CD4-positive, alpha-beta T cell treated with Interleukin-17A for 1 hour (primary cell): ENCODE data around the gene MAPK11.
"Not testable (repeated sequence)": the region's sequence is repeated elsewhere in the genome, so short reads cannot be mapped to it uniquely, and the experiment has no call there.

Experiments
- DNase-seq: peaks from one replicate; pipeline ENCODE4 v3.0.0-alpha.2; 2020

Gene MAPK11

GRCh38 chr22:50275181-50276055 is 5.2 kb upstream of the MAPK11 start:
- no peak for DNase-seq

GRCh38 chr22:50274771-50275170 is 4.6 kb upstream of the MAPK11 start:
- DNase-seq, result no peak

- DNase-seq, result peak; percentile 59
Measured at GRCh38 chr22:50274311-50274710, 4.1 kb upstream of the MAPK11 start.

GRCh38 chr22:50273781-50274180 is 3.6 kb upstream of the MAPK11 start:
- not testable (repeated sequence) for DNase-seq

- DNase-seq, result not testable (repeated sequence)
Measured at GRCh38 chr22:50273352-50273751, 3.2 kb upstream of the MAPK11 start.

GRCh38 chr22:50272044-50272802 is 2.0 kb upstream of the MAPK11 start:
- no peak for DNase-seq

GRCh38 chr22:50271519-50271970 is 1.4 kb upstream of the MAPK11 start:
- DNase-seq, result peak; percentile 70

GRCh38 chr22:50270666-50271394 is 650 bp upstream of the MAPK11 start:
- peak; percentile 72 for DNase-seq

GRCh38 chr22:50269573-50269969 is 609 bp downstream of the MAPK11 start:
- DNase-seq, result no peak

GRCh38 chr22:50268655-50269113 is 1.5 kb downstream of the MAPK11 start:
- DNase-seq, result no peak

- DNase-seq, result peak; percentile 68
Measured at GRCh38 chr22:50267591-50268390, 2.4 kb downstream of the MAPK11 start.

- no peak for DNase-seq
Measured at GRCh38 chr22:50266994-50267393, 3.2 kb downstream of the MAPK11 start.

- DNase-seq, result no peak
Measured at GRCh38 chr22:50264946-50265669, 5.1 kb downstream of the MAPK11 start.

GRCh38 chr22:50264104-50264745 is 6.0 kb downstream of the MAPK11 start:
- no peak for DNase-seq

GRCh38 chr22:50262973-50263617 is 7.1 kb downstream of the MAPK11 start:
- no peak for DNase-seq

- DNase-seq, result no peak
Measured at GRCh38 chr22:50262460-50262911, 7.7 kb downstream of the MAPK11 start.

GRCh38 chr22:50261615-50262459 is 8.3 kb downstream of the MAPK11 start, which contains the start of gene MAPK12:
TSS of gene MAPK12 (minus strand) at chr22:50261683. CDS start at chr22:50261509, 174 bp downstream.
- no peak for DNase-seq

- no peak for DNase-seq
Measured at GRCh38 chr22:50260801-50261614, 9.2 kb downstream of the MAPK11 start.
